Gastroesophageal sphincter (tissue), 4 donors: Measurements from ENCODE around the gene SAMM50. TPM values are rescaled to one million over a fixed set of nuclear protein-coding genes. Genes with fewer than 3 reads are reported as not detected.

ENCODE experiments used
- ATAC-seq: fragments of 150-250 bp; one replicate; pipeline ENCODE4 v1.9.1; 2016; ENCODE audit warnings: mild to moderate bottlenecking, moderate library complexity
- H3K27ac ChIP-seq, 4 donors: fragments of 200-600 bp; sonication (generic) in 3 of 4; 1 replicate in 3 of 4; 2 replicates in 1 of 4; pipeline ENCODE4 v1.5.1; 2016 to 2019
- H3K27me3 ChIP-seq: fragments of 200-600 bp; sonication (generic); one replicate; pipeline ENCODE4 v1.5.1; 2019
- H3K36me3 ChIP-seq, 2 donors: fragments of 200-600 bp; sonication (generic); one replicate each; pipeline ENCODE4 v1.5.1; 2019; ENCODE audit warnings: control low read depth in 1 of 2
- H3K4me1 ChIP-seq, 3 donors: fragments of 200-600 bp; sonication (generic); 1 replicate in 2 of 3; 2 replicates in 1 of 3; pipeline ENCODE4 v1.5.1; 2016 to 2019; ENCODE audit warnings: control low read depth in 2 of 3
- H3K4me3 ChIP-seq, 2 donors: fragments of 200-600 bp; sonication (generic); one replicate each; pipeline ENCODE4 v1.5.1; 2019; ENCODE audit warnings: mild to moderate bottlenecking in 1 of 2, moderate library complexity in 1 of 2
- H3K9me3 ChIP-seq, 3 donors: fragments of 200-600 bp; sonication (generic); one replicate each; pipeline ENCODE4 v1.5.1; 2017 to 2019; ENCODE audit warnings: control low read depth in 2 of 3
- EP300 ChIP-seq: sonication (generic); formaldehyde crosslinking; IDR thresholded peaks from one replicate; pipeline ENCODE4 v1.6.1; 2017; ENCODE audit warnings: antibody characterized with exemption, mild to moderate bottlenecking
- POLR2A ChIP-seq, 2 donors: fragments of 450-650 bp; IDR thresholded peaks; one replicate each; pipeline ENCODE4 v1.6.1; 2017; ENCODE audit warnings: antibody characterized with exemption in 2 of 2, mild to moderate bottlenecking in 2 of 2, moderate library complexity in 1 of 2
- POLR2AphosphoS5 ChIP-seq: sonication (generic); formaldehyde crosslinking; IDR thresholded peaks from one replicate; pipeline ENCODE4 v1.6.1; 2017; ENCODE audit warnings: antibody characterized with exemption
- WGBS, 2 donors: methylation state at CpG; one replicate each; pipeline ENCODE4 v1.1.5; 2018; ENCODE audit warnings: low coverage in 1 of 2; 5-methylcytosine and 5-hydroxymethylcytosine counted together
- total RNA-seq, 4 donors: library from RNA; depleted of rRNA; stranded (reverse); fragments of >200 nt; gene quantifications; one replicate each; pipeline ENCODE4 v1.1.0, GENCODE V29; 2016
- TF ChIP-seq, protein P1 (sequence below), 4 experiments: fragments of 200-600 bp in 2 of 4; fragments of 450-650 bp in 2 of 4; sonication (generic) in 1 of 4; IDR thresholded peaks; one replicate each; pipeline ENCODE4 v1.5.1; 2017 to 2019; ENCODE audit warnings: antibody characterized with exemption in 4 of 4, mild to moderate bottlenecking in 2 of 4, moderate library complexity in 2 of 4

The SAMM50 gene
- total RNA-seq, 4 donors from 2014 or later, result 19.8 to 33.4 (median 31.6) TPM

DNA sequence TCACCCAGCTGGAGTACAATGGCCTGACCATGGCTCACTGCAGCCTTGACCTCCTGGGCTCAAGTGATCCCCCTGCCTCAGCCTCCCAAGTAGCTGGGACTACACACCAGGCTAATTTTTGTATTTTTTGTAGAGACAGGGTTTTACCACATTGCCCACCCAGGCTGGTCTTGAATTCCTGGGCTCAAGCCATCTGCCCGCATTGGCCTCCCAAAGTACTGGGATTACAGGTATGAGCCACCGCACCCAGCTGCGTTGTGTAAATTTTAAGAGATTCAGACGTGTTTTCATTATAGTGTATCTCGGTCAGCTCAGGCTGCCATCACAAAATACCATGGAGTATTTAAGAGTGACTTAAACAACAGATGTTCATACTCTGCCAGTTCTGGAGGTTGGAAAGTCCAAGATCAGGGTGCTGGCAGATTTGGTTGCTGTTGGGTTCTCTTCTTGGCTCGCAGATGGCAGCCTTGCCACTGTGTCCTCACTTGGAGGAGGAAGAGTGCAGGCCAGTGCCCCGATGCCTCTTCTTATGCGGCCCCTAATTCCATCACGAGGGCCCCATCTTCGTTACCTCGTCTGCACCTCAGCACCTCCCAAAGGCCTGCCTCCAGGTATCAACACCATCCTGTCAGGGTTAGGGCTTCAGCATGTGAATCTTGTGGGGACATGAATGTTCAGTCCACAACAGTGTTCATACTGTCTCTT is 36.2 kb downstream of the SAMM50 start:
- H3K36me3 ChIP-seq, result peaks cover 0 to 97% of the 10 kb centered on the region in 2 donors
- H3K9me3 ChIP-seq, result no peaks in the 10 kb centered on the region
- no peak overlapping the region for H3K27ac ChIP-seq
- H3K27me3 ChIP-seq, result no peaks in the 10 kb centered on the region
- H3K4me1 ChIP-seq, result peaks cover 0 to 10% (median 0%) of the 10 kb centered on the region in 3 donors
- 91 to 92% methylated on average over 6 to 10 of the region's 11 CpGs for WGBS, 2 donors
- no peak for ATAC-seq
- no peak overlapping the region for H3K4me3 ChIP-seq
- TF ChIP-seq POLR2A (IDR thresholded peaks at IDR 0.05) (no peak), EP300 (no peak), POLR2AphosphoS5 (no peak)
- TF ChIP-seq, protein P1, sequence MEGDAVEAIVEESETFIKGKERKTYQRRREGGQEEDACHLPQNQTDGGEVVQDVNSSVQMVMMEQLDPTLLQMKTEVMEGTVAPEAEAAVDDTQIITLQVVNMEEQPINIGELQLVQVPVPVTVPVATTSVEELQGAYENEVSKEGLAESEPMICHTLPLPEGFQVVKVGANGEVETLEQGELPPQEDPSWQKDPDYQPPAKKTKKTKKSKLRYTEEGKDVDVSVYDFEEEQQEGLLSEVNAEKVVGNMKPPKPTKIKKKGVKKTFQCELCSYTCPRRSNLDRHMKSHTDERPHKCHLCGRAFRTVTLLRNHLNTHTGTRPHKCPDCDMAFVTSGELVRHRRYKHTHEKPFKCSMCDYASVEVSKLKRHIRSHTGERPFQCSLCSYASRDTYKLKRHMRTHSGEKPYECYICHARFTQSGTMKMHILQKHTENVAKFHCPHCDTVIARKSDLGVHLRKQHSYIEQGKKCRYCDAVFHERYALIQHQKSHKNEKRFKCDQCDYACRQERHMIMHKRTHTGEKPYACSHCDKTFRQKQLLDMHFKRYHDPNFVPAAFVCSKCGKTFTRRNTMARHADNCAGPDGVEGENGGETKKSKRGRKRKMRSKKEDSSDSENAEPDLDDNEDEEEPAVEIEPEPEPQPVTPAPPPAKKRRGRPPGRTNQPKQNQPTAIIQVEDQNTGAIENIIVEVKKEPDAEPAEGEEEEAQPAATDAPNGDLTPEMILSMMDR (IDR thresholded peaks at IDR 0.05), result no peak

DNA sequence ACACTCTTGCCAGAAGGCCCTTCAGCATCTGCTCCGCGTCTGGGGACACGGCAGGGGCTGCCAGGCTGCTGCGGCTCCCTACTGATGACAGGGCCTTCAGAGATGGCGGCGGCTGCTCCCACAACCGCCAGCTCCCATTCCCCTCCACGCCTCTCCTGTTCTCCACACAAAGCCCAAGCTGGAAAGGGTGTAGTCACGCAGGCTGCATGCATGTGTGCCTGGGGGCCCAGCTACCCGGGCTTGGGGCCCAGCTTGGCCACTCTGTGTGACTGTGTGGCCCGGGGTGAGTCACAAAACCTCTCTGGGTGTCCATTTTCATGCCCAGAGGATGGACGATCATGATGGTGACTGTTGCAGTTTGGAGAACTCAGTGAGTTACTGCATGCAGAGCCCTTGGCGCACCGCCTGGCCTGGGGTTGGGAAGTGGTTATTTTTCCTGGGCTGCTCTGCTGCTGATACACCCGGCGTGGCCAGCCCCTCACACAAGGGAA is 37.1 kb downstream of the SAMM50 start:
- 71% methylated on average over 13 of the region's 16 CpGs; no CpG with 5 or more reads in 1 of the 2 donors for WGBS, 2 donors
- no peaks in the 10 kb centered on the region for H3K9me3 ChIP-seq
- peaks cover 0 to 10% (median 0%) of the 10 kb centered on the region in 3 donors for H3K4me1 ChIP-seq
- H3K27me3 ChIP-seq, result no peaks in the 10 kb centered on the region
- no peak overlapping the region for H3K4me3 ChIP-seq
- H3K27ac ChIP-seq, result no peak overlapping the region
- H3K36me3 ChIP-seq, result peaks cover 0 to 97% of the 10 kb centered on the region in 2 donors
- no peak for ATAC-seq
- TF ChIP-seq, protein P1 (IDR thresholded peaks at IDR 0.05), result no peak
- TF ChIP-seq POLR2AphosphoS5 (no peak), POLR2A (IDR thresholded peaks at IDR 0.05) (no peak), EP300 (no peak)

- H3K36me3 ChIP-seq, result peaks cover 0 to 97% of the 10 kb centered on the region in 2 donors
- H3K9me3 ChIP-seq, result no peaks in the 10 kb centered on the region
- H3K4me1 ChIP-seq, result peaks cover 0 to 10% (median 0%) of the 10 kb centered on the region in 3 donors
- no peak overlapping the region for H3K27ac ChIP-seq
- H3K4me3 ChIP-seq, result no peak overlapping the region
- TF ChIP-seq EP300, result no peak
- TF ChIP-seq, protein P1 (IDR thresholded peaks at IDR 0.05), result peak; percentile 86 to 98 (median 95)
- peak; percentile 66 for ATAC-seq
- no peaks in the 10 kb centered on the region for H3K27me3 ChIP-seq
- 18 to 84% methylated on average over 2 to 14 of the region's 20 CpGs for WGBS, 2 donors
Measured at GRCh38 chr22:43993072-43993760, 38.0 kb downstream of the SAMM50 start.

- Histone ChIP-seq H3K4me3 (no peak overlapping the region), H3K36me3 (peaks cover 0 to 97% of the 10 kb centered on the region in 2 donors), H3K4me1 (peaks cover 0 to 10% (median 0%) of the 10 kb centered on the region in 3 donors), H3K27ac (no peak overlapping the region), H3K9me3 (no peaks in the 10 kb centered on the region), H3K27me3 (no peaks in the 10 kb centered on the region)
- 60% methylated on average over 1 of the region's 11 CpGs; no CpG with 5 or more reads in 1 of the 2 donors for WGBS, 2 donors
- no peak for TF ChIP-seq EP300
- TF ChIP-seq, protein P1 (IDR thresholded peaks at IDR 0.05), result no peak
- no peak for TF ChIP-seq POLR2AphosphoS5
- TF ChIP-seq POLR2A (IDR thresholded peaks at IDR 0.05), result no peak
- no peak for ATAC-seq
Measured at GRCh38 chr22:43994006-43994405, 38.8 kb downstream of the SAMM50 start.
